WTC11 (cell line): ENCODE data around the gene COA8. TPM values are rescaled to one million over a fixed set of nuclear protein-coding genes. Genes with fewer than 3 reads are reported as not detected.

Experiments
- ATAC-seq: fragments of 200-7000 bp; cut with Tn5 transposase; 2 replicates; pipeline ENCODE4 v1.10.0; 2021; ENCODE audit warnings: mild to moderate bottlenecking, moderate library complexity
- CTCF ChIA-PET: fragments of 300-600 bp; sonication (Branson Sonifier 250); formaldehyde crosslinking; loops from one replicate; lab custom pipeline; 2021; ENCODE audit warnings: antibody characterized with exemption; lab: Charles Lee
- POLR2A ChIA-PET: fragments of 350-600 bp; sonication (Branson Sonifier 250); formaldehyde crosslinking; loops from one replicate; lab custom pipeline; 2021; ENCODE audit warnings: antibody characterized with exemption; lab: Charles Lee
- DNase-seq: peaks from one replicate; pipeline ENCODE4 v3.0.0; 2021; ENCODE audit warnings: low spot score
- H3K27ac Mint-ChIP-seq: 2 replicates; pipeline ENCODE4 v1.8.0; 2021; ENCODE audit warnings: mixed read lengths
- H3K27me3 Mint-ChIP-seq: 2 replicates; pipeline ENCODE4 v1.8.0; 2021; ENCODE audit warnings: low read depth, mild to moderate bottlenecking, moderate library complexity, mixed read lengths
- H3K36me3 Mint-ChIP-seq: 2 replicates; pipeline ENCODE4 v1.8.0; 2021; ENCODE audit warnings: mixed read lengths
- H3K4me1 Mint-ChIP-seq: 2 replicates; pipeline ENCODE4 v1.8.0; 2022; ENCODE audit warnings: mixed read lengths
- H3K4me3 Mint-ChIP-seq: 2 replicates; pipeline ENCODE4 v1.8.0; 2021; ENCODE audit warnings: mild to moderate bottlenecking, moderate library complexity, mixed read lengths
- H3K9me3 Mint-ChIP-seq: 2 replicates; pipeline ENCODE4 v1.8.0; 2021; ENCODE audit warnings: mixed read lengths
- AFF4 ChIP-seq: sonication (generic); formaldehyde crosslinking; IDR thresholded peaks from 2 replicates; pipeline ENCODE4 v1.8.1; 2023; ENCODE audit warnings: mild to moderate bottlenecking, missing genetic modification reagents, borderline replicate concordance
- ESRRA ChIP-seq: sonication (generic); formaldehyde crosslinking; IDR thresholded peaks from 2 replicates; pipeline ENCODE4 v1.8.1; 2022; ENCODE audit warnings: mild to moderate bottlenecking, missing genetic modification reagents, borderline replicate concordance
- HMGXB4 ChIP-seq: sonication (generic); formaldehyde crosslinking; IDR thresholded peaks from 2 replicates; pipeline ENCODE4 v1.8.1; 2023; ENCODE audit warnings: mild to moderate bottlenecking, moderate library complexity, missing genetic modification reagents
- NFE2L1 ChIP-seq: sonication (generic); formaldehyde crosslinking; IDR thresholded peaks from 2 replicates; pipeline ENCODE4 v1.8.1; 2023; ENCODE audit warnings: missing genetic modification reagents
- NR2C2 ChIP-seq: sonication (generic); formaldehyde crosslinking; IDR thresholded peaks from 2 replicates; pipeline ENCODE4 v1.8.0; 2022; ENCODE audit warnings: mild to moderate bottlenecking, missing genetic modification reagents
- NR3C1 ChIP-seq: sonication (generic); formaldehyde crosslinking; conservative IDR thresholded peaks from 2 replicates; pipeline ENCODE4 v1.8.1; 2023; ENCODE audit warnings: low read depth, mild to moderate bottlenecking, missing genetic modification reagents
- PREB ChIP-seq: sonication (generic); formaldehyde crosslinking; IDR thresholded peaks from 2 replicates; pipeline ENCODE4 v1.8.1; 2022; ENCODE audit warnings: mild to moderate bottlenecking, missing genetic modification reagents, moderate library complexity, borderline replicate concordance
- SMAD3 ChIP-seq: sonication (generic); formaldehyde crosslinking; IDR thresholded peaks from 2 replicates; pipeline ENCODE4 v1.8.0; 2022; ENCODE audit warnings: missing genetic modification reagents, mild to moderate bottlenecking, borderline replicate concordance
- TEAD4 ChIP-seq: sonication (generic); formaldehyde crosslinking; IDR thresholded peaks from 2 replicates; pipeline ENCODE4 v1.8.0; 2022; ENCODE audit warnings: mild to moderate bottlenecking, missing genetic modification reagents
- ZBTB43 ChIP-seq: sonication (generic); formaldehyde crosslinking; IDR thresholded peaks from 2 replicates; pipeline ENCODE4 v1.8.1; 2023; ENCODE audit warnings: mild to moderate bottlenecking, missing genetic modification reagents
- total RNA-seq: library from RNA; stranded (reverse); gene quantifications from 3 replicates; pipeline ENCODE4 v1.2.3, GENCODE V29; 2021
- TF ChIP-seq, protein P1 (sequence below): fragments of 250-450 bp; sonication (Bioruptor Pico); IDR thresholded peaks from 2 replicates; pipeline ENCODE4 v1.9.0; 2021; ENCODE audit warnings: mild to moderate bottlenecking, borderline replicate concordance
- TF ChIP-seq, protein P2 (sequence below): sonication (generic); formaldehyde crosslinking; IDR thresholded peaks from 2 replicates; pipeline ENCODE4 v1.8.0; 2023; ENCODE audit warnings: mild to moderate bottlenecking, missing genetic modification reagents

COA8 gene
- total RNA-seq, 1 experiment from 2014 or later: 36.4 TPM

DNA sequence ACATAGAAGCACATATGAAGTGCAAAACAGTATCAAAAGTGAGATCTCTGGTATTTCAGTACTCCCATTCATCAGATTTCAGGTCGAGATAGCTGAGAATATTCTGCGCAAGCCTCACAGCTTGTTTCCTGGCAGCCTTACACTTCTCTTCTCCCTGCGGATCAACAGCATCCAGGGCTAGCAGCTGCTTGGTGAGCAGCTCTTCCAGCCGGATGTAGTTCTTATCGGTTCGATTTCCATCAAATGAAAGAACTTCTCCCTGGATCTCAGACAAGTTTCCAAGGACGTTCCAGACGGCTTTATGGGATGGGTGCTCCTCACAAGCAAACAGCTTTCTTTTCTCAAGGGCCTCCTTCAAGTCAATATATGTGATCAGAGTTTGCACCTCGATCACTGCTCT is 3.0 kb upstream of the COA8 start:
- no peaks in the 10 kb centered on the region for H3K9me3 Mint-ChIP-seq
- CTCF ChIA-PET: no interaction called here
- H3K27me3 Mint-ChIP-seq: no peaks in the 10 kb centered on the region
- ATAC-seq: no peak
- peaks cover 22% of the 10 kb centered on the region for H3K36me3 Mint-ChIP-seq
- peaks cover 27% of the 10 kb centered on the region for H3K4me1 Mint-ChIP-seq
- H3K27ac Mint-ChIP-seq: no peak overlapping the region
- H3K4me3 Mint-ChIP-seq: no peak overlapping the region
- TF ChIP-seq NR3C1 (no peak), TEAD4 (no peak), NR2C2 (CRISPR knock-in tag) (no peak), ZBTB43 (CRISPR knock-in tag) (no peak), ESRRA (CRISPR knock-in tag) (no peak), NFE2L1 (CRISPR knock-in tag) (no peak), AFF4 (CRISPR knock-in tag) (no peak), HMGXB4 (CRISPR knock-in tag) (no peak), SMAD3 (CRISPR knock-in tag) (no peak), PREB (CRISPR knock-in tag) (no peak)
- TF ChIP-seq, protein P1, sequence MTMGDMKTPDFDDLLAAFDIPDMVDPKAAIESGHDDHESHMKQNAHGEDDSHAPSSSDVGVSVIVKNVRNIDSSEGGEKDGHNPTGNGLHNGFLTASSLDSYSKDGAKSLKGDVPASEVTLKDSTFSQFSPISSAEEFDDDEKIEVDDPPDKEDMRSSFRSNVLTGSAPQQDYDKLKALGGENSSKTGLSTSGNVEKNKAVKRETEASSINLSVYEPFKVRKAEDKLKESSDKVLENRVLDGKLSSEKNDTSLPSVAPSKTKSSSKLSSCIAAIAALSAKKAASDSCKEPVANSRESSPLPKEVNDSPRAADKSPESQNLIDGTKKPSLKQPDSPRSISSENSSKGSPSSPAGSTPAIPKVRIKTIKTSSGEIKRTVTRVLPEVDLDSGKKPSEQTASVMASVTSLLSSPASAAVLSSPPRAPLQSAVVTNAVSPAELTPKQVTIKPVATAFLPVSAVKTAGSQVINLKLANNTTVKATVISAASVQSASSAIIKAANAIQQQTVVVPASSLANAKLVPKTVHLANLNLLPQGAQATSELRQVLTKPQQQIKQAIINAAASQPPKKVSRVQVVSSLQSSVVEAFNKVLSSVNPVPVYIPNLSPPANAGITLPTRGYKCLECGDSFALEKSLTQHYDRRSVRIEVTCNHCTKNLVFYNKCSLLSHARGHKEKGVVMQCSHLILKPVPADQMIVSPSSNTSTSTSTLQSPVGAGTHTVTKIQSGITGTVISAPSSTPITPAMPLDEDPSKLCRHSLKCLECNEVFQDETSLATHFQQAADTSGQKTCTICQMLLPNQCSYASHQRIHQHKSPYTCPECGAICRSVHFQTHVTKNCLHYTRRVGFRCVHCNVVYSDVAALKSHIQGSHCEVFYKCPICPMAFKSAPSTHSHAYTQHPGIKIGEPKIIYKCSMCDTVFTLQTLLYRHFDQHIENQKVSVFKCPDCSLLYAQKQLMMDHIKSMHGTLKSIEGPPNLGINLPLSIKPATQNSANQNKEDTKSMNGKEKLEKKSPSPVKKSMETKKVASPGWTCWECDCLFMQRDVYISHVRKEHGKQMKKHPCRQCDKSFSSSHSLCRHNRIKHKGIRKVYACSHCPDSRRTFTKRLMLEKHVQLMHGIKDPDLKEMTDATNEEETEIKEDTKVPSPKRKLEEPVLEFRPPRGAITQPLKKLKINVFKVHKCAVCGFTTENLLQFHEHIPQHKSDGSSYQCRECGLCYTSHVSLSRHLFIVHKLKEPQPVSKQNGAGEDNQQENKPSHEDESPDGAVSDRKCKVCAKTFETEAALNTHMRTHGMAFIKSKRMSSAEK (CRISPR knock-in tag): no peak
- TF ChIP-seq, protein P2, sequence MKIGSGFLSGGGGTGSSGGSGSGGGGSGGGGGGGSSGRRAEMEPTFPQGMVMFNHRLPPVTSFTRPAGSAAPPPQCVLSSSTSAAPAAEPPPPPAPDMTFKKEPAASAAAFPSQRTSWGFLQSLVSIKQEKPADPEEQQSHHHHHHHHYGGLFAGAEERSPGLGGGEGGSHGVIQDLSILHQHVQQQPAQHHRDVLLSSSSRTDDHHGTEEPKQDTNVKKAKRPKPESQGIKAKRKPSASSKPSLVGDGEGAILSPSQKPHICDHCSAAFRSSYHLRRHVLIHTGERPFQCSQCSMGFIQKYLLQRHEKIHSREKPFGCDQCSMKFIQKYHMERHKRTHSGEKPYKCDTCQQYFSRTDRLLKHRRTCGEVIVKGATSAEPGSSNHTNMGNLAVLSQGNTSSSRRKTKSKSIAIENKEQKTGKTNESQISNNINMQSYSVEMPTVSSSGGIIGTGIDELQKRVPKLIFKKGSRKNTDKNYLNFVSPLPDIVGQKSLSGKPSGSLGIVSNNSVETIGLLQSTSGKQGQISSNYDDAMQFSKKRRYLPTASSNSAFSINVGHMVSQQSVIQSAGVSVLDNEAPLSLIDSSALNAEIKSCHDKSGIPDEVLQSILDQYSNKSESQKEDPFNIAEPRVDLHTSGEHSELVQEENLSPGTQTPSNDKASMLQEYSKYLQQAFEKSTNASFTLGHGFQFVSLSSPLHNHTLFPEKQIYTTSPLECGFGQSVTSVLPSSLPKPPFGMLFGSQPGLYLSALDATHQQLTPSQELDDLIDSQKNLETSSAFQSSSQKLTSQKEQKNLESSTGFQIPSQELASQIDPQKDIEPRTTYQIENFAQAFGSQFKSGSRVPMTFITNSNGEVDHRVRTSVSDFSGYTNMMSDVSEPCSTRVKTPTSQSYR (CRISPR knock-in tag): no peak
- TF ChIP-seq, all 79 proteins: peak for 0
- POLR2A ChIA-PET: no interaction called here
- DNase-seq: no peak
